ENCODE measurements around the gene ZNHIT1. TPM values are rescaled to one million over a fixed set of nuclear protein-coding genes. Genes with fewer than 3 reads are reported as not detected.
"Not testable (repeated sequence)": the region's sequence is repeated elsewhere in the genome, so short reads cannot be mapped to it uniquely, and the experiment has no call there.

ZNHIT1 gene
- total RNA-seq, 1 donor from 2014 or later: 53.3 TPM

- H3K27me3 Mint-ChIP-seq (ENCODE audit: low read depth): peaks cover 21% of the 10 kb centered on the region
These were observed 22.1 kb upstream of the ZNHIT1 start for GRCh38 chr7:101195884-101196283.

GRCh38 chr7:101197991-101198390 is 20.0 kb upstream of the ZNHIT1 start:
- no peak for DNase-seq (ENCODE audit: low read depth, low spot score)
- Mint-ChIP-seq H3K36me3 (ENCODE audit: low read depth) (no peaks in the 10 kb centered on the region), H3K27me3 (ENCODE audit: low read depth) (peaks cover 34% of the 10 kb centered on the region), H3K27ac (ENCODE audit: unreplicated experiment) (no peak overlapping the region), H3K4me3 (no peak overlapping the region), H3K4me1 (peaks cover 12% of the 10 kb centered on the region), H3K9me3 (no peaks in the 10 kb centered on the region)
- no peak for TF ChIP-seq CTCF (conservative IDR thresholded peaks at IDR 0.05)

More at GRCh38 chr7:101195884-101196283, 22.1 kb upstream of the ZNHIT1 start:
- H3K4me1 Mint-ChIP-seq: peaks cover 20% of the 10 kb centered on the region
- H3K4me3 Mint-ChIP-seq: no peak overlapping the region
- no peaks in the 10 kb centered on the region for H3K9me3 Mint-ChIP-seq
- H3K27ac Mint-ChIP-seq (ENCODE audit: unreplicated experiment): no peak overlapping the region
- H3K36me3 Mint-ChIP-seq (ENCODE audit: low read depth): no peaks in the 10 kb centered on the region
- no peak for DNase-seq (ENCODE audit: low read depth, low spot score)
- no peak for TF ChIP-seq CTCF (conservative IDR thresholded peaks at IDR 0.05)

- no peaks in the 10 kb centered on the region for H3K36me3 Mint-ChIP-seq (ENCODE audit: low read depth)
- H3K4me3 Mint-ChIP-seq: no peak overlapping the region
- TF ChIP-seq CTCF (conservative IDR thresholded peaks at IDR 0.05): no peak
- H3K9me3 Mint-ChIP-seq: no peaks in the 10 kb centered on the region
- peaks cover 38% of the 10 kb centered on the region for H3K27me3 Mint-ChIP-seq (ENCODE audit: low read depth)
- DNase-seq (ENCODE audit: low read depth, low spot score): no peak
- no peak overlapping the region for H3K27ac Mint-ChIP-seq (ENCODE audit: unreplicated experiment)
- peaks cover 12% of the 10 kb centered on the region for H3K4me1 Mint-ChIP-seq
These were observed 19.5 kb upstream of the ZNHIT1 start for GRCh38 chr7:101198476-101198875.

- H3K9me3 Mint-ChIP-seq; H3K36me3 Mint-ChIP-seq (ENCODE audit: low read depth); DNase-seq (ENCODE audit: low read depth, low spot score); H3K27ac Mint-ChIP-seq (ENCODE audit: unreplicated experiment); H3K4me3 Mint-ChIP-seq: not testable (repeated sequence)
- Mint-ChIP-seq H3K4me1 (peaks cover 12% of the 10 kb centered on the region), H3K27me3 (ENCODE audit: low read depth) (peaks cover 48% of the 10 kb centered on the region)
These were observed 18.4 kb upstream of the ZNHIT1 start for GRCh38 chr7:101199522-101199921.

GRCh38 chr7:101200504-101200861 is 17.5 kb upstream of the ZNHIT1 start:
- peaks cover 49% of the 10 kb centered on the region for H3K27me3 Mint-ChIP-seq (ENCODE audit: low read depth)
- no peak for TF ChIP-seq CTCF (conservative IDR thresholded peaks at IDR 0.05)
- DNase-seq (ENCODE audit: low read depth, low spot score): no peak
- H3K4me1 Mint-ChIP-seq: peaks cover 8% of the 10 kb centered on the region
- no peak overlapping the region for H3K4me3 Mint-ChIP-seq
- H3K36me3 Mint-ChIP-seq (ENCODE audit: low read depth): no peaks in the 10 kb centered on the region
- no peak overlapping the region for H3K27ac Mint-ChIP-seq (ENCODE audit: unreplicated experiment)
- no peaks in the 10 kb centered on the region for H3K9me3 Mint-ChIP-seq

GRCh38 chr7:101200862-101201599 is 16.9 kb upstream of the ZNHIT1 start, which contains the start of gene MOGAT3:
Gene MOGAT3 (minus strand): TSS chr7:101201036. CDS start chr7:101200854, 182 bp downstream.
- Mint-ChIP-seq H3K27ac (ENCODE audit: unreplicated experiment) (no peak within 1 kb of the TSS), H3K27me3 (ENCODE audit: low read depth) (peaks cover 49% of the 10 kb centered on the region), H3K4me3 (no peak within 1 kb of the TSS), H3K4me1 (peaks cover 8% of the 10 kb centered on the region), H3K36me3 (ENCODE audit: low read depth) (no peaks in the 10 kb centered on the region), H3K9me3 (no peaks in the 10 kb centered on the region)
- DNase-seq (ENCODE audit: low read depth, low spot score): no peak
- no peak for TF ChIP-seq CTCF (conservative IDR thresholded peaks at IDR 0.05)
